WTC11 (cell line): ENCODE data around the gene TRAPPC14. TPM values are rescaled to one million over a fixed set of nuclear protein-coding genes. Genes with fewer than 3 reads are reported as not detected.

Source experiments
- ATAC-seq: fragments of 200-7000 bp; cut with Tn5 transposase; 2 replicates; pipeline ENCODE4 v1.10.0; 2021; ENCODE audit warnings: mild to moderate bottlenecking, moderate library complexity
- CTCF ChIA-PET: fragments of 300-600 bp; sonication (Branson Sonifier 250); formaldehyde crosslinking; loops from one replicate; lab custom pipeline; 2021; ENCODE audit warnings: antibody characterized with exemption; lab: Charles Lee
- POLR2A ChIA-PET: fragments of 350-600 bp; sonication (Branson Sonifier 250); formaldehyde crosslinking; loops from one replicate; lab custom pipeline; 2021; ENCODE audit warnings: antibody characterized with exemption; lab: Charles Lee
- DNase-seq: peaks from one replicate; pipeline ENCODE4 v3.0.0; 2021; ENCODE audit warnings: low spot score
- H3K27ac Mint-ChIP-seq: 2 replicates; pipeline ENCODE4 v1.8.0; 2021; ENCODE audit warnings: mixed read lengths
- H3K27me3 Mint-ChIP-seq: 2 replicates; pipeline ENCODE4 v1.8.0; 2021; ENCODE audit warnings: low read depth, mild to moderate bottlenecking, moderate library complexity, mixed read lengths
- H3K36me3 Mint-ChIP-seq: 2 replicates; pipeline ENCODE4 v1.8.0; 2021; ENCODE audit warnings: mixed read lengths
- H3K4me1 Mint-ChIP-seq: 2 replicates; pipeline ENCODE4 v1.8.0; 2022; ENCODE audit warnings: mixed read lengths
- H3K4me3 Mint-ChIP-seq: 2 replicates; pipeline ENCODE4 v1.8.0; 2021; ENCODE audit warnings: mild to moderate bottlenecking, moderate library complexity, mixed read lengths
- H3K9me3 Mint-ChIP-seq: 2 replicates; pipeline ENCODE4 v1.8.0; 2021; ENCODE audit warnings: mixed read lengths
- AR ChIP-seq: fragments of 250-450 bp; sonication (Bioruptor Pico); IDR thresholded peaks from 2 replicates; pipeline ENCODE4 v1.9.0; 2021; ENCODE audit warnings: mild to moderate bottlenecking
- E2F4 ChIP-seq: sonication (generic); formaldehyde crosslinking; IDR thresholded peaks from 2 replicates; pipeline ENCODE4 v1.8.1; 2022; ENCODE audit warnings: low read depth, mild to moderate bottlenecking, moderate library complexity, missing genetic modification reagents, borderline replicate concordance
- ESRRA ChIP-seq: sonication (generic); formaldehyde crosslinking; IDR thresholded peaks from 2 replicates; pipeline ENCODE4 v1.8.1; 2022; ENCODE audit warnings: mild to moderate bottlenecking, missing genetic modification reagents, borderline replicate concordance
- FOXP4 ChIP-seq: sonication (generic); formaldehyde crosslinking; IDR thresholded peaks from 2 replicates; pipeline ENCODE4 v1.8.0; 2022; ENCODE audit warnings: mild to moderate bottlenecking, missing genetic modification reagents
- GRHL2 ChIP-seq: fragments of 250-450 bp; sonication (Bioruptor Pico); IDR thresholded peaks from 2 replicates; pipeline ENCODE4 v1.8.0; 2022; ENCODE audit warnings: mild to moderate bottlenecking, moderate library complexity; ENCODE audit not compliant: insufficient replicate concordance, severe bottlenecking
- IRF2 ChIP-seq: sonication (generic); formaldehyde crosslinking; IDR thresholded peaks from 2 replicates; pipeline ENCODE4 v1.8.0; 2022; ENCODE audit warnings: low read depth, missing genetic modification reagents, borderline replicate concordance
- MXD4 ChIP-seq: fragments of 250-450 bp; sonication (Bioruptor Pico); IDR thresholded peaks from 2 replicates; pipeline ENCODE4 v1.8.0; 2021; ENCODE audit warnings: mild to moderate bottlenecking, moderate library complexity, borderline replicate concordance
- NFATC4 ChIP-seq: fragments of 250-450 bp; sonication (Bioruptor Pico); IDR thresholded peaks from 2 replicates; pipeline ENCODE4 v1.9.0; 2021; ENCODE audit warnings: mild to moderate bottlenecking
- NFYB ChIP-seq: sonication (generic); formaldehyde crosslinking; conservative IDR thresholded peaks from 2 replicates; pipeline ENCODE4 v1.8.0; 2022; ENCODE audit warnings: low read depth, missing genetic modification reagents
- PRRX2 ChIP-seq: fragments of 250-450 bp; sonication (Bioruptor Pico); IDR thresholded peaks from 2 replicates; pipeline ENCODE4 v1.8.0; 2021; ENCODE audit warnings: mild to moderate bottlenecking
- SMAD3 ChIP-seq: sonication (generic); formaldehyde crosslinking; IDR thresholded peaks from 2 replicates; pipeline ENCODE4 v1.8.0; 2022; ENCODE audit warnings: missing genetic modification reagents, mild to moderate bottlenecking, borderline replicate concordance
- SP1 ChIP-seq: sonication (generic); formaldehyde crosslinking; conservative IDR thresholded peaks from 2 replicates; pipeline ENCODE4 v1.8.1; 2022; ENCODE audit warnings: missing genetic modification reagents
- ZNF263 ChIP-seq: sonication (generic); formaldehyde crosslinking; IDR thresholded peaks from 2 replicates; pipeline ENCODE4 v1.8.1; 2022; ENCODE audit warnings: low read depth, mild to moderate bottlenecking, moderate library complexity, missing genetic modification reagents
- ZNF425 ChIP-seq: fragments of 250-450 bp; sonication (Bioruptor Pico); conservative IDR thresholded peaks from 2 replicates; pipeline ENCODE4 v1.9.0; 2021; ENCODE audit warnings: mild to moderate bottlenecking
- ZSCAN18 ChIP-seq: fragments of 250-450 bp; sonication (Bioruptor Pico); IDR thresholded peaks from 2 replicates; pipeline ENCODE4 v2.1.2; 2022; ENCODE audit warnings: mild to moderate bottlenecking, moderate library complexity
- total RNA-seq: library from RNA; stranded (reverse); gene quantifications from 3 replicates; pipeline ENCODE4 v1.2.3, GENCODE V29; 2021
- TF ChIP-seq, protein P1 (sequence below): sonication (generic); formaldehyde crosslinking; IDR thresholded peaks from 2 replicates; pipeline ENCODE4 v1.8.1; 2022; ENCODE audit warnings: missing genetic modification reagents, borderline replicate concordance
- TF ChIP-seq, protein P2 (sequence below): sonication (generic); formaldehyde crosslinking; IDR thresholded peaks from 2 replicates; pipeline ENCODE4 v1.8.1; 2022; ENCODE audit warnings: mild to moderate bottlenecking, missing genetic modification reagents, moderate library complexity, borderline replicate concordance
- TF ChIP-seq, protein P3 (sequence below): sonication (generic); formaldehyde crosslinking; IDR thresholded peaks from 2 replicates; pipeline ENCODE4 v1.8.1; 2023; ENCODE audit warnings: mild to moderate bottlenecking, missing genetic modification reagents, borderline replicate concordance

Gene TRAPPC14
- total RNA-seq, 1 experiment from 2014 or later: 28.0 TPM

DNA sequence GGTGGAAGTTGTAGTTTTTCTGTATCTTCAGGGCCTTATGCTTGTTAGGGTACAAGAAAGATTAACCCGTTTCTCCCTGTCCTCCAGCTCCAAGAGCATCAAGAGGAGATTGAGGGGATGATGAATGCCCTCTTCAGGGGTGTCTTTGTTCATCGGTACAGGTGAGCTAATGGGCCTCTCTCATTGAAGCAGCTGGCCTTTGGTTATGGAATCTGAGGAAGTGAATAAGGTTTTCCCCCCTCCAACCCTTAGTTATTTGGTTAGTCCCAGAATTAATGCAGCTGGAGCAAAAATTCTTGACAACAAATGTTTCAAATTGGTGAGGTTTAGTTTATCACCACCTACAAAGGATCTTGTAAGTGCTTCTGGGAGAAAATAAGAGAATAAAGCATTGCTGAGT lies 36.7 kb upstream of the TRAPPC14 start (continued):
- TF ChIP-seq ZSCAN18 (CRISPR knock-in tag) (no peak), SMAD3 (CRISPR knock-in tag) (no peak), SP1 (CRISPR knock-in tag) (no peak), ESRRA (no peak), NFATC4 (CRISPR knock-in tag) (no peak), FOXP4 (CRISPR knock-in tag) (no peak)
- TF ChIP-seq, protein P1, sequence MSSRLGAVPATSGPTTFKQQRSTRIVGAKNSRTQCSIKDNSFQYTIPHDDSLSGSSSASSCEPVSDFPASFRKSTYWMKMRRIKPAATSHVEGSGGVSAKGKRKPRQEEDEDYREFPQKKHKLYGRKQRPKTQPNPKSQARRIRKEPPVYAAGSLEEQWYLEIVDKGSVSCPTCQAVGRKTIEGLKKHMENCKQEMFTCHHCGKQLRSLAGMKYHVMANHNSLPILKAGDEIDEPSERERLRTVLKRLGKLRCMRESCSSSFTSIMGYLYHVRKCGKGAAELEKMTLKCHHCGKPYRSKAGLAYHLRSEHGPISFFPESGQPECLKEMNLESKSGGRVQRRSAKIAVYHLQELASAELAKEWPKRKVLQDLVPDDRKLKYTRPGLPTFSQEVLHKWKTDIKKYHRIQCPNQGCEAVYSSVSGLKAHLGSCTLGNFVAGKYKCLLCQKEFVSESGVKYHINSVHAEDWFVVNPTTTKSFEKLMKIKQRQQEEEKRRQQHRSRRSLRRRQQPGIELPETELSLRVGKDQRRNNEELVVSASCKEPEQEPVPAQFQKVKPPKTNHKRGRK (CRISPR knock-in tag): no peak

- Mint-ChIP-seq H3K27ac (no peak overlapping the region), H3K4me3 (no peak overlapping the region), H3K36me3 (no peaks in the 10 kb centered on the region), H3K4me1 (no peaks in the 10 kb centered on the region), H3K27me3 (peaks cover 28% of the 10 kb centered on the region), H3K9me3 (no peaks in the 10 kb centered on the region)
- POLR2A ChIA-PET: interaction anchor here (0.6 kb wide), 1 partner anchor 17 kb away, joined by 3 read pairs; no protein-coding TSS in a partner anchor
- DNase-seq (no peak), ATAC-seq (no peak)
- CTCF ChIA-PET: interaction anchor here (1.2 kb wide), 1 partner anchor 925 kb away, joined by 5 read pairs; no protein-coding TSS in a partner anchor
- TF ChIP-seq, protein P2, sequence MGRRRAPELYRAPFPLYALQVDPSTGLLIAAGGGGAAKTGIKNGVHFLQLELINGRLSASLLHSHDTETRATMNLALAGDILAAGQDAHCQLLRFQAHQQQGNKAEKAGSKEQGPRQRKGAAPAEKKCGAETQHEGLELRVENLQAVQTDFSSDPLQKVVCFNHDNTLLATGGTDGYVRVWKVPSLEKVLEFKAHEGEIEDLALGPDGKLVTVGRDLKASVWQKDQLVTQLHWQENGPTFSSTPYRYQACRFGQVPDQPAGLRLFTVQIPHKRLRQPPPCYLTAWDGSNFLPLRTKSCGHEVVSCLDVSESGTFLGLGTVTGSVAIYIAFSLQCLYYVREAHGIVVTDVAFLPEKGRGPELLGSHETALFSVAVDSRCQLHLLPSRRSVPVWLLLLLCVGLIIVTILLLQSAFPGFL (CRISPR knock-in tag): no peak
- TF ChIP-seq IRF2 (CRISPR knock-in tag): no peak
- no peak for TF ChIP-seq GRHL2 (CRISPR knock-in tag)
- TF ChIP-seq AR: no peak
- no peak for TF ChIP-seq MXD4 (CRISPR knock-in tag)
- TF ChIP-seq PRRX2 (CRISPR knock-in tag): no peak
- no peak for TF ChIP-seq E2F4 (CRISPR knock-in tag)
- no peak for TF ChIP-seq ZNF425
- no peak for TF ChIP-seq NFYB (CRISPR knock-in tag)
- no peak for TF ChIP-seq ZNF263 (CRISPR knock-in tag)
- TF ChIP-seq, protein P3, sequence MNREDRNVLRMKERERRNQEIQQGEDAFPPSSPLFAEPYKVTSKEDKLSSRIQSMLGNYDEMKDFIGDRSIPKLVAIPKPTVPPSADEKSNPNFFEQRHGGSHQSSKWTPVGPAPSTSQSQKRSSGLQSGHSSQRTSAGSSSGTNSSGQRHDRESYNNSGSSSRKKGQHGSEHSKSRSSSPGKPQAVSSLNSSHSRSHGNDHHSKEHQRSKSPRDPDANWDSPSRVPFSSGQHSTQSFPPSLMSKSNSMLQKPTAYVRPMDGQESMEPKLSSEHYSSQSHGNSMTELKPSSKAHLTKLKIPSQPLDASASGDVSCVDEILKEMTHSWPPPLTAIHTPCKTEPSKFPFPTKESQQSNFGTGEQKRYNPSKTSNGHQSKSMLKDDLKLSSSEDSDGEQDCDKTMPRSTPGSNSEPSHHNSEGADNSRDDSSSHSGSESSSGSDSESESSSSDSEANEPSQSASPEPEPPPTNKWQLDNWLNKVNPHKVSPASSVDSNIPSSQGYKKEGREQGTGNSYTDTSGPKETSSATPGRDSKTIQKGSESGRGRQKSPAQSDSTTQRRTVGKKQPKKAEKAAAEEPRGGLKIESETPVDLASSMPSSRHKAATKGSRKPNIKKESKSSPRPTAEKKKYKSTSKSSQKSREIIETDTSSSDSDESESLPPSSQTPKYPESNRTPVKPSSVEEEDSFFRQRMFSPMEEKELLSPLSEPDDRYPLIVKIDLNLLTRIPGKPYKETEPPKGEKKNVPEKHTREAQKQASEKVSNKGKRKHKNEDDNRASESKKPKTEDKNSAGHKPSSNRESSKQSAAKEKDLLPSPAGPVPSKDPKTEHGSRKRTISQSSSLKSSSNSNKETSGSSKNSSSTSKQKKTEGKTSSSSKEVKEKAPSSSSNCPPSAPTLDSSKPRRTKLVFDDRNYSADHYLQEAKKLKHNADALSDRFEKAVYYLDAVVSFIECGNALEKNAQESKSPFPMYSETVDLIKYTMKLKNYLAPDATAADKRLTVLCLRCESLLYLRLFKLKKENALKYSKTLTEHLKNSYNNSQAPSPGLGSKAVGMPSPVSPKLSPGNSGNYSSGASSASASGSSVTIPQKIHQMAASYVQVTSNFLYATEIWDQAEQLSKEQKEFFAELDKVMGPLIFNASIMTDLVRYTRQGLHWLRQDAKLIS: no peak
Measured at GRCh38 chr7:100192969-100193368, 34.4 kb upstream of the TRAPPC14 start.
